Measurements from ENCODE around the gene AVEN.

Gene AVEN

GRCh38 chr15:33926260-33926659 lies 112.7 kb downstream of the AVEN start:
- Histone ChIP-seq H2BK15ac (replicated peaks; ENCODE audit: low read depth) (no peak overlapping the region), H3K18ac (ENCODE audit: low read length) (no peak overlapping the region), H4K5ac (ENCODE audit: low read length) (no peak overlapping the region), H3K79me2 (ENCODE audit: control insufficient read depth, insufficient read depth, low read length) (no peaks in the 10 kb centered on the region), H3K4me2 (ENCODE audit: low read length) (no peak overlapping the region), H3K4ac (ENCODE audit: low read depth, low read length) (no peak overlapping the region), H4K8ac (ENCODE audit: low read depth, low read length) (no peak overlapping the region), H3K27me3 (ENCODE audit: insufficient read depth, low read length, poor library complexity) (no peaks in the 10 kb centered on the region), H2BK5ac (ENCODE audit: low read length) (no peak overlapping the region), H3K4me3 (ENCODE audit: low read length) (no peak overlapping the region), H3K23ac (ENCODE audit: low read length) (no peak overlapping the region), H3K27ac (ENCODE audit: low read depth, low read length) (no peak overlapping the region), H3K79me1 (ENCODE audit: low read length) (no peaks in the 10 kb centered on the region), H3K36me3 (ENCODE audit: control insufficient read depth, insufficient read depth, low read length) (no peaks in the 10 kb centered on the region), H3K9ac (ENCODE audit: low read length) (no peak overlapping the region), H3K4me1 (ENCODE audit: control insufficient read depth, low read depth, low read length) (peaks cover 3% of the 10 kb centered on the region), H2AK5ac (ENCODE audit: low read length) (no peak overlapping the region), H3K56ac (ENCODE audit: low read length) (no peak overlapping the region), H2BK120ac (ENCODE audit: low read depth, low read length) (no peak overlapping the region)
- no peak for DNase-seq
- no CpG with 5 or more reads among the region's 4 CpGs for whole genome bisulfite sequencing (ENCODE audit: extremely low coverage, insufficient coverage, low lambda C conversion rate)

DNA sequence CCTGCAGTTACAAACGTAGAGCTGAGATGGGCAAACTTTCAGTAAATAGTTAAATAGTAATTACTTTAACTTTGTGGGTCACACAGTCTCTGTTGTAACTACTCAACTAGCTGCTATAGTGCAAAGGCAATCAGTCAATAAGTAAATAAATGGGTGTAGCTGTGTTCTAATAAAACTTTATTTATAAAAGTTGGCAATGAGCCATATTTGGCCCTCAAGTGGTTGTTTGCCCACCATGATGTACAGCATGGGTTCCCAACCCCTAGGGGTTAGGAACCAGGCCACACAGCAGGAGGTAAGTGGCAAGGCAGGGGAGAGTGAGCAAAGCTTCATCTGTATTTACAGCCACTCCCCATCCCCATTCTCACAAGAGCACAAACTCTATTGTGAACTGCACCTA lies 115.6 kb downstream of the AVEN start:
- no peaks in the 10 kb centered on the region for H3K79me1 ChIP-seq (ENCODE audit: low read length)
- H3K4ac ChIP-seq (ENCODE audit: low read depth, low read length), result no peak overlapping the region
- H2BK15ac ChIP-seq (replicated peaks; ENCODE audit: low read depth), result no peak overlapping the region
- no peak overlapping the region for H3K4me2 ChIP-seq (ENCODE audit: low read length)
- H3K18ac ChIP-seq (ENCODE audit: low read length), result no peak overlapping the region
- H4K8ac ChIP-seq (ENCODE audit: low read depth, low read length), result no peak overlapping the region
- no peaks in the 10 kb centered on the region for H3K79me2 ChIP-seq (ENCODE audit: control insufficient read depth, insufficient read depth, low read length)
- H3K27me3 ChIP-seq (ENCODE audit: insufficient read depth, low read length, poor library complexity), result no peaks in the 10 kb centered on the region
- no peak overlapping the region for H2BK5ac ChIP-seq (ENCODE audit: low read length)
- H3K36me3 ChIP-seq (ENCODE audit: control insufficient read depth, insufficient read depth, low read length), result no peaks in the 10 kb centered on the region
- H3K4me3 ChIP-seq (ENCODE audit: low read length), result no peak overlapping the region
- no peak overlapping the region for H3K27ac ChIP-seq (ENCODE audit: low read depth, low read length)
- DNase-seq, result no peak
- H3K4me1 ChIP-seq (ENCODE audit: control insufficient read depth, low read depth, low read length), result peaks cover 5% of the 10 kb centered on the region
- no peak overlapping the region for H3K23ac ChIP-seq (ENCODE audit: low read length)
- WGBS (ENCODE audit: extremely low coverage, insufficient coverage, low lambda C conversion rate), result no CpG with 5 or more reads among the region's 1 CpG
- no peak overlapping the region for H2BK120ac ChIP-seq (ENCODE audit: low read depth, low read length)
- no peak overlapping the region for H4K5ac ChIP-seq (ENCODE audit: low read length)
- H3K9ac ChIP-seq (ENCODE audit: low read length), result no peak overlapping the region
- no peak overlapping the region for H3K56ac ChIP-seq (ENCODE audit: low read length)
- H2AK5ac ChIP-seq (ENCODE audit: low read length), result no peak overlapping the region

GRCh38 chr15:33915571-33916407 lies 123.2 kb downstream of the AVEN start:
- Histone ChIP-seq H3K56ac (ENCODE audit: low read length) (peak overlapping the region; percentile 71), H3K36me3 (ENCODE audit: control insufficient read depth, insufficient read depth, low read length) (no peaks in the 10 kb centered on the region), H2BK5ac (ENCODE audit: low read length) (no peak overlapping the region), H2BK120ac (ENCODE audit: low read depth, low read length) (no peak overlapping the region), H3K18ac (ENCODE audit: low read length) (no peak overlapping the region), H3K23ac (ENCODE audit: low read length) (no peak overlapping the region), H3K4me1 (ENCODE audit: control insufficient read depth, low read depth, low read length) (peaks cover 2% of the 10 kb centered on the region), H3K79me2 (ENCODE audit: control insufficient read depth, insufficient read depth, low read length) (no peaks in the 10 kb centered on the region), H4K8ac (ENCODE audit: low read depth, low read length) (no peak overlapping the region), H3K4me3 (ENCODE audit: low read length) (no peak overlapping the region), H3K4me2 (ENCODE audit: low read length) (no peak overlapping the region), H3K9ac (ENCODE audit: low read length) (no peak overlapping the region), H3K79me1 (ENCODE audit: low read length) (no peaks in the 10 kb centered on the region), H3K27me3 (ENCODE audit: insufficient read depth, low read length, poor library complexity) (no peaks in the 10 kb centered on the region), H2AK5ac (ENCODE audit: low read length) (no peak overlapping the region), H4K5ac (ENCODE audit: low read length) (no peak overlapping the region), H2BK15ac (replicated peaks; ENCODE audit: low read depth) (no peak overlapping the region), H3K4ac (ENCODE audit: low read depth, low read length) (no peak overlapping the region), H3K27ac (ENCODE audit: low read depth, low read length) (no peak overlapping the region)
- peak; percentile 53 for DNase-seq
- WGBS (ENCODE audit: extremely low coverage, insufficient coverage, low lambda C conversion rate), result no CpG with 5 or more reads among the region's 11 CpGs

DNA sequence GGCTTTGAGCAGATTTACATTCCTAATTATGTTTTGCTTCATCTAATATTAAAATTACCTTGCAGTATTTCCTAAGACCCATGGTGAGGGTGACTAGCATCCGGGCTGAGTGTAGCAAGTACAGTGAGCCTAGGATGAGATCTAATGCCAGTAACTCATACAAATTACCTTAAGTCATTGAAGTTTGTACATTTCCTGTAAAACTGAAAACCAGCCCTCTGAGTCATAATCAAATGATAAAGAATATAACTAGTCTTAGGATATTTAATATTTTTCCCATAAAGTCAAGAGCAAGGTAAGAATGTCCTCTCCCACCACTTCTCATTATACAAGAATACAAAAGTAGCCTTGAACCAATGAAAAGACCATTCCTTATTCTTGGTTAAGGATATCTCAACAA lies 125.5 kb downstream of the AVEN start:
- Histone ChIP-seq H3K27ac (ENCODE audit: low read depth, low read length) (no peak overlapping the region), H3K23ac (ENCODE audit: low read length) (no peak overlapping the region), H3K4me1 (ENCODE audit: control insufficient read depth, low read depth, low read length) (peaks cover 2% of the 10 kb centered on the region), H2BK120ac (ENCODE audit: low read depth, low read length) (no peak overlapping the region), H3K4me2 (ENCODE audit: low read length) (no peak overlapping the region), H3K18ac (ENCODE audit: low read length) (no peak overlapping the region), H2BK5ac (ENCODE audit: low read length) (no peak overlapping the region), H3K36me3 (ENCODE audit: control insufficient read depth, insufficient read depth, low read length) (no peaks in the 10 kb centered on the region), H4K5ac (ENCODE audit: low read length) (no peak overlapping the region), H3K56ac (ENCODE audit: low read length) (no peak overlapping the region), H3K27me3 (ENCODE audit: insufficient read depth, low read length, poor library complexity) (no peaks in the 10 kb centered on the region), H3K4me3 (ENCODE audit: low read length) (no peak overlapping the region), H4K8ac (ENCODE audit: low read depth, low read length) (no peak overlapping the region), H2AK5ac (ENCODE audit: low read length) (no peak overlapping the region), H3K9ac (ENCODE audit: low read length) (no peak overlapping the region), H3K79me2 (ENCODE audit: control insufficient read depth, insufficient read depth, low read length) (no peaks in the 10 kb centered on the region), H3K4ac (ENCODE audit: low read depth, low read length) (no peak overlapping the region), H3K79me1 (ENCODE audit: low read length) (no peaks in the 10 kb centered on the region), H2BK15ac (replicated peaks; ENCODE audit: low read depth) (no peak overlapping the region)
- no peak for DNase-seq
- WGBS (ENCODE audit: extremely low coverage, insufficient coverage, low lambda C conversion rate), result no CpG with 5 or more reads among the region's 1 CpG

DNA sequence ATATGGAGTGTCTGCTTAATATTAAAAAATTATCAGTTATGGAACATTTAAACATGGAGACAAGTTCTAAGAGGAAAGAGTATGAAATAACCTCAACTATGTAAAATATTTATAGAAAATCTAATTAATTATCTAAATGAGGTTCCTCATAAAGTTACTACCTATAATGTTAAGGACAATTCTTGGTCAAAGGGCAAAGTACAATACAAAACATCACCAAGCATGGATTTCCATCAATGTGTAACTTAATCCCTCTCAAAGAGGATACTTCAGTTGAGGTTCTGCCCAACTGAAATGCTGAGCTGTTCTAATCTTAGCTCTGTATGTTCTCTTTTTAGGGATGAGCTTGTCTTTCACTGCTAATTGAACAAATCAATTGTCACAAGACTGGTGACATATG lies 126.7 kb downstream of the AVEN start:
- no peak overlapping the region for H4K5ac ChIP-seq (ENCODE audit: low read length)
- H3K9ac ChIP-seq (ENCODE audit: low read length), result no peak overlapping the region
- H2BK5ac ChIP-seq (ENCODE audit: low read length), result no peak overlapping the region
- H3K4me2 ChIP-seq (ENCODE audit: low read length), result no peak overlapping the region
- H3K79me1 ChIP-seq (ENCODE audit: low read length), result no peaks in the 10 kb centered on the region
- H3K23ac ChIP-seq (ENCODE audit: low read length), result no peak overlapping the region
- H3K27ac ChIP-seq (ENCODE audit: low read depth, low read length), result no peak overlapping the region
- H3K36me3 ChIP-seq (ENCODE audit: control insufficient read depth, insufficient read depth, low read length), result no peaks in the 10 kb centered on the region
- H3K18ac ChIP-seq (ENCODE audit: low read length), result no peak overlapping the region
- no peak overlapping the region for H4K8ac ChIP-seq (ENCODE audit: low read depth, low read length)
- DNase-seq, result no peak
- peaks cover 2% of the 10 kb centered on the region for H3K4me1 ChIP-seq (ENCODE audit: control insufficient read depth, low read depth, low read length)
- no peak overlapping the region for H3K4ac ChIP-seq (ENCODE audit: low read depth, low read length)
- no peak overlapping the region for H2AK5ac ChIP-seq (ENCODE audit: low read length)
- H3K4me3 ChIP-seq (ENCODE audit: low read length), result no peak overlapping the region
- no peak overlapping the region for H3K56ac ChIP-seq (ENCODE audit: low read length)
- H2BK120ac ChIP-seq (ENCODE audit: low read depth, low read length), result no peak overlapping the region
- H3K27me3 ChIP-seq (ENCODE audit: insufficient read depth, low read length, poor library complexity), result no peaks in the 10 kb centered on the region
- H2BK15ac ChIP-seq (replicated peaks; ENCODE audit: low read depth), result no peak overlapping the region
- H3K79me2 ChIP-seq (ENCODE audit: control insufficient read depth, insufficient read depth, low read length), result no peaks in the 10 kb centered on the region

- H3K79me2 ChIP-seq (ENCODE audit: control insufficient read depth, insufficient read depth, low read length), result no peaks in the 10 kb centered on the region
- no peak overlapping the region for H2AK5ac ChIP-seq (ENCODE audit: low read length)
- no peak overlapping the region for H2BK120ac ChIP-seq (ENCODE audit: low read depth, low read length)
- H2BK15ac ChIP-seq (replicated peaks; ENCODE audit: low read depth), result no peak overlapping the region
- H3K27ac ChIP-seq (ENCODE audit: low read depth, low read length), result no peak overlapping the region
- peaks cover 2% of the 10 kb centered on the region for H3K4me1 ChIP-seq (ENCODE audit: control insufficient read depth, low read depth, low read length)
- no CpG with 5 or more reads among the region's 3 CpGs for WGBS (ENCODE audit: extremely low coverage, insufficient coverage, low lambda C conversion rate)
- no peak overlapping the region for H3K23ac ChIP-seq (ENCODE audit: low read length)
- no peak overlapping the region for H3K4ac ChIP-seq (ENCODE audit: low read depth, low read length)
- no peak overlapping the region for H3K4me2 ChIP-seq (ENCODE audit: low read length)
- no peaks in the 10 kb centered on the region for H3K27me3 ChIP-seq (ENCODE audit: insufficient read depth, low read length, poor library complexity)
- no peak overlapping the region for H3K18ac ChIP-seq (ENCODE audit: low read length)
- no peak for DNase-seq
- H3K4me3 ChIP-seq (ENCODE audit: low read length), result no peak overlapping the region
- no peak overlapping the region for H3K56ac ChIP-seq (ENCODE audit: low read length)
- H2BK5ac ChIP-seq (ENCODE audit: low read length), result no peak overlapping the region
- no peak overlapping the region for H3K9ac ChIP-seq (ENCODE audit: low read length)
- H3K36me3 ChIP-seq (ENCODE audit: control insufficient read depth, insufficient read depth, low read length), result no peaks in the 10 kb centered on the region
- H4K8ac ChIP-seq (ENCODE audit: low read depth, low read length), result no peak overlapping the region
- H4K5ac ChIP-seq (ENCODE audit: low read length), result no peak overlapping the region
- no peaks in the 10 kb centered on the region for H3K79me1 ChIP-seq (ENCODE audit: low read length)
These were observed 128.3 kb downstream of the AVEN start for GRCh38 chr15:33910741-33911140.

Measured in mesendoderm (in vitro differentiated cells).